Measurements from ENCODE around the gene MRPL32. TPM values are rescaled to one million over a fixed set of nuclear protein-coding genes. Genes with fewer than 3 reads are reported as not detected.

Gene MRPL32
- total RNA-seq, 2 donors from 2014 or later = 15.5 to 25.7 TPM

GRCh38 chr7:42964849-42965805 is 33.0 kb downstream of the MRPL32 start:
- WGBS, 2 donors = 40 to 49% methylated on average over 6 of the region's 6 CpGs
- ATAC-seq = peak; percentile 24
- Histone ChIP-seq H3K27ac (no peak overlapping the region), H3K36me3 (replicated peaks in 1 of 2; ENCODE audit: insufficient read depth in 1 of 2, low read depth in 2 of 2) (no peaks in the 10 kb centered on the region), H3K4me1 (no peaks in the 10 kb centered on the region), H3K9me3 (no peaks in the 10 kb centered on the region), H3K4me3 (no peak overlapping the region), H3K27me3 (no peaks in the 10 kb centered on the region)
- DNase-seq = peak in 1 of 4 donors; percentile 19
- TF ChIP-seq CTCF (IDR thresholded peaks at IDR 0.05) = no peak
- TF ChIP-seq POLR2A (IDR thresholded peaks at IDR 0.05) = no peak
- intact Hi-C loops (cut with DNase I) = no loop called here

- H3K9me3 ChIP-seq = no peaks in the 10 kb centered on the region
- WGBS, 2 donors = 48 to 58% methylated on average over 2 of the region's 2 CpGs
- intact Hi-C loops (cut with DNase I) = no loop called here
- H3K4me1 ChIP-seq = no peaks in the 10 kb centered on the region
- no peak overlapping the region for H3K27ac ChIP-seq
- DNase-seq (no peak), ATAC-seq (no peak)
- H3K4me3 ChIP-seq = no peak overlapping the region
- TF ChIP-seq CTCF (IDR thresholded peaks at IDR 0.05) = no peak
- TF ChIP-seq POLR2A (IDR thresholded peaks at IDR 0.05) = no peak
- H3K36me3 ChIP-seq (replicated peaks in 1 of 2; ENCODE audit: insufficient read depth in 1 of 2, low read depth in 2 of 2) = no peaks in the 10 kb centered on the region
- no peaks in the 10 kb centered on the region for H3K27me3 ChIP-seq
Observed at GRCh38 chr7:42967391-42967790, 35.2 kb downstream of the MRPL32 start.

- Histone ChIP-seq H3K4me3 (no peak overlapping the region), H3K9me3 (no peaks in the 10 kb centered on the region), H3K27ac (no peak overlapping the region), H3K27me3 (no peaks in the 10 kb centered on the region), H3K4me1 (no peaks in the 10 kb centered on the region), H3K36me3 (replicated peaks in 1 of 2; ENCODE audit: insufficient read depth in 1 of 2, low read depth in 2 of 2) (no peaks in the 10 kb centered on the region)
- intact Hi-C loops (cut with DNase I) = no loop called here
- ATAC-seq = peak; percentile 74
- DNase-seq = peak; percentile 11 to 60 (median 26)
- TF ChIP-seq CTCF (IDR thresholded peaks at IDR 0.05) (no peak), POLR2A (IDR thresholded peaks at IDR 0.05) (no peak)
- 22 to 27% methylated on average over 5 of the region's 5 CpGs for WGBS, 2 donors
Observed at GRCh38 chr7:42972699-42973500, 40.7 kb downstream of the MRPL32 start.

- ATAC-seq (no peak), DNase-seq (no peak)
- H3K4me3 ChIP-seq = no peak overlapping the region
- H3K36me3 ChIP-seq (replicated peaks in 1 of 2; ENCODE audit: insufficient read depth in 1 of 2, low read depth in 2 of 2) = no peaks in the 10 kb centered on the region
- TF ChIP-seq CTCF (IDR thresholded peaks at IDR 0.05) = no peak
- TF ChIP-seq POLR2A (IDR thresholded peaks at IDR 0.05) = no peak
- H3K4me1 ChIP-seq = no peaks in the 10 kb centered on the region
- intact Hi-C loops (cut with DNase I) = no loop called here
- WGBS, 2 donors = 82 to 88% methylated on average over 3 of the region's 3 CpGs
- no peaks in the 10 kb centered on the region for H3K27me3 ChIP-seq
- no peaks in the 10 kb centered on the region for H3K9me3 ChIP-seq
- no peak overlapping the region for H3K27ac ChIP-seq
Observed at GRCh38 chr7:42976371-42976770, 44.2 kb downstream of the MRPL32 start.

All from body of pancreas (tissue), 4 donors.